Endodermal cell (in vitro differentiated cells): ENCODE measurements around the gene CDK3. TPM values are rescaled to one million over a fixed set of nuclear protein-coding genes. Genes with fewer than 3 reads are reported as not detected.

Source experiments
- DNase-seq: peaks from one replicate; pipeline ENCODE4 v3.0.0-alpha.2; 2017
- H3K27ac ChIP-seq: 2 replicates; pipeline ENCODE4 v1.5.1; 2013; ENCODE audit warnings: mild to moderate bottlenecking, low read depth, low read length, moderate library complexity
- H3K27me3 ChIP-seq: 2 replicates; pipeline ENCODE4 v1.6.1; 2013; ENCODE audit warnings: mild to moderate bottlenecking, low read length, moderate library complexity; ENCODE audit not compliant: insufficient read depth, control insufficient read depth, poor library complexity, severe bottlenecking
- H3K36me3 ChIP-seq: 2 replicates; pipeline ENCODE4 v1.7.0; 2013; ENCODE audit warnings: mild to moderate bottlenecking, low read length, moderate library complexity; ENCODE audit not compliant: control insufficient read depth, insufficient read depth
- H3K4me1 ChIP-seq: one replicate; pipeline ENCODE4 v1.7.0; 2013; ENCODE audit warnings: low read length; ENCODE audit not compliant: control insufficient read depth, insufficient read depth
- H3K4me3 ChIP-seq: 2 replicates; pipeline ENCODE4 v1.5.1; 2013; ENCODE audit warnings: mild to moderate bottlenecking, low read length, moderate library complexity
- H3K9ac ChIP-seq: 2 replicates; pipeline ENCODE4 v1.6.1; 2013; ENCODE audit warnings: mild to moderate bottlenecking, low read length, moderate library complexity; ENCODE audit not compliant: poor library complexity, severe bottlenecking; ENCODE audit errors: extremely low read depth
- H3K9me3 ChIP-seq: 2 replicates; pipeline ENCODE4 v1.6.1; 2013; ENCODE audit warnings: mild to moderate bottlenecking, low read length, moderate library complexity; ENCODE audit not compliant: control insufficient read depth
- H3K27ac Mint-ChIP-seq: 2 replicates; pipeline ENCODE4 v1.8.0; 2020; ENCODE audit warnings: mixed read lengths
- H3K27me3 Mint-ChIP-seq: 2 replicates; pipeline ENCODE4 v1.8.0; 2021; ENCODE audit warnings: mild to moderate bottlenecking, mixed read lengths; ENCODE audit not compliant: insufficient read depth
- H3K36me3 Mint-ChIP-seq: 2 replicates; pipeline ENCODE4 v1.8.0; 2020; ENCODE audit warnings: low read depth, mixed read lengths
- H3K4me1 Mint-ChIP-seq: 2 replicates; pipeline ENCODE4 v1.8.0; 2020; ENCODE audit warnings: mixed read lengths
- H3K4me3 Mint-ChIP-seq: 2 replicates; pipeline ENCODE4 v1.8.0; 2020; ENCODE audit warnings: mild to moderate bottlenecking, moderate library complexity, mixed read lengths
- H3K9me3 Mint-ChIP-seq: 2 replicates; pipeline ENCODE4 v1.8.0; 2020; ENCODE audit warnings: mild to moderate bottlenecking, mixed read lengths
- WGBS, 2 experiments: methylation state at CpG; one replicate each; pipeline versions ENCODE4 v1.1.5 to v1.1.7; 2013; ENCODE audit warnings: missing lambda C conversion rate in 2 of 2, mixed read lengths in 1 of 2; ENCODE audit not compliant: insufficient coverage in 1 of 2, insufficient read length in 1 of 2; 5-methylcytosine and 5-hydroxymethylcytosine counted together
- total RNA-seq, 2 donors: library from RNA; stranded (reverse); fragmentation: NEBNext Ultra II Directional in 1 of 2; extraction: Animal tissue kit (Norgen Biotek cat#: 25700) in 1 of 2; gene quantifications; 2 replicates in 1 of 2; 3 replicates in 1 of 2; pipeline ENCODE4 v1.2.1, GENCODE V29; 2021
- TF ChIP-seq, protein P1 (sequence below): fragments of 200-600 bp; sonication (generic); conservative IDR thresholded peaks from 2 replicates; pipeline ENCODE4 v1.5.0; 2021; ENCODE audit warnings: antibody characterized with exemption, mild to moderate bottlenecking

The CDK3 gene
- total RNA-seq, 2 donors from 2014 or later, result 7.3 to 11.7 TPM

- Histone ChIP-seq H3K9ac (no peak overlapping the region), H3K4me1 (no peaks in the 10 kb centered on the region), H3K27ac (no peak overlapping the region), H3K9me3 (no peaks in the 10 kb centered on the region), H3K27me3 (no peaks in the 10 kb centered on the region), H3K36me3 (no peaks in the 10 kb centered on the region), H3K4me3 (no peak overlapping the region)
- no peak for DNase-seq
- H3K4me3 Mint-ChIP-seq, result no peak overlapping the region
- no peak overlapping the region for H3K27ac Mint-ChIP-seq
- 93 to 96% methylated on average over 21 to 26 of the region's 26 CpGs for whole genome bisulfite sequencing, 2 experiments
- no peaks in the 10 kb centered on the region for H3K9me3 Mint-ChIP-seq
- H3K4me1 Mint-ChIP-seq, result peaks cover 5% of the 10 kb centered on the region
- peaks cover 8% of the 10 kb centered on the region for H3K27me3 Mint-ChIP-seq
- TF ChIP-seq, protein P1, sequence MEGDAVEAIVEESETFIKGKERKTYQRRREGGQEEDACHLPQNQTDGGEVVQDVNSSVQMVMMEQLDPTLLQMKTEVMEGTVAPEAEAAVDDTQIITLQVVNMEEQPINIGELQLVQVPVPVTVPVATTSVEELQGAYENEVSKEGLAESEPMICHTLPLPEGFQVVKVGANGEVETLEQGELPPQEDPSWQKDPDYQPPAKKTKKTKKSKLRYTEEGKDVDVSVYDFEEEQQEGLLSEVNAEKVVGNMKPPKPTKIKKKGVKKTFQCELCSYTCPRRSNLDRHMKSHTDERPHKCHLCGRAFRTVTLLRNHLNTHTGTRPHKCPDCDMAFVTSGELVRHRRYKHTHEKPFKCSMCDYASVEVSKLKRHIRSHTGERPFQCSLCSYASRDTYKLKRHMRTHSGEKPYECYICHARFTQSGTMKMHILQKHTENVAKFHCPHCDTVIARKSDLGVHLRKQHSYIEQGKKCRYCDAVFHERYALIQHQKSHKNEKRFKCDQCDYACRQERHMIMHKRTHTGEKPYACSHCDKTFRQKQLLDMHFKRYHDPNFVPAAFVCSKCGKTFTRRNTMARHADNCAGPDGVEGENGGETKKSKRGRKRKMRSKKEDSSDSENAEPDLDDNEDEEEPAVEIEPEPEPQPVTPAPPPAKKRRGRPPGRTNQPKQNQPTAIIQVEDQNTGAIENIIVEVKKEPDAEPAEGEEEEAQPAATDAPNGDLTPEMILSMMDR, result no peak
- H3K36me3 Mint-ChIP-seq, result no peaks in the 10 kb centered on the region
Observed at GRCh38 chr17:76014925-76015261, 14.2 kb downstream of the CDK3 start.

DNA sequence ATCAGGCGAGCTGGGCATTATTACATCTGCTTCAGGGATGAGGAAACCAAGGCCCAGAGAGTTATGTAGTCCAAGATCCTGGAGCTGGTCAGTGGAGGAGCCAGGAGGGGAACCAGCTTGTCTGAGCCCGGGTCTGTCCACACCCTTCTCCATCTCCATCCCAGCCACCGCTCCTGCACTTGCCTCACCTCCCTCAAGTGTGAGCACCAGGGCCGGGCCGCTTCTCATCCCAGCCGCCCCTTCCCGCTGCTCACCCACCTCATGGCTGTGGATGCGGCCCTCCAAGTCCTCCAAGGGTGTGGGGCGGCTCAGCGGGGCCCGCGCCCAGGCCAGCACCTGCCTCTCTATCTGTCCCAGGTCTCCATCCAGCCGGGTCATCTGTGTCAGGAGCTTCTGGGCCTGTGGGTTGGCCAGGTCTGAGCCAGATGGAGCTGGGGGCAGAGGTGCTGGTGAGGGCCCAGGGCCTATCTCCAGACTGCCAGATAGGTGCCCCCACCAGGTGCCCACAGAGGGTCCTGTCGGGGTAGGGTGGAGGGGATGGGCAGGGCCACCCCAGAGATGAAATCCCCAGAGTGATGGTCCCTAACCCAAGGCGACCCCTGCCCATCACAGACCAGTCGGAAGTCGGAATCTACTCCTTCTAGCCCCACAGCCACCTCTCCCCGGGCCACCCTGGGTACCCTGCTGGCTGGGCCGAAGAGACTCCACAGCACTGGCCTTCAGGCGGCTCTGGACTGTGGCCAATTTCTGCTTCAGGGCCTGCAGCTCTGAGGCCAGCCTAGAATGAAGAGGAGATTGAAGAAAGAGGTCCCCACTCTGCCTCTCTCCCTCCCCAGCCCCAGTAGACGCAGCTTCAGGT, 17.1 kb downstream of the CDK3 start:
- no peaks in the 10 kb centered on the region for H3K4me1 ChIP-seq

GRCh38 chr17:76018340-76018680, 17.7 kb downstream of the CDK3 start:
- 87 to 91% methylated on average over 5 to 11 of the region's 11 CpGs for WGBS, 2 experiments
- DNase-seq, result no peak
- Histone ChIP-seq H3K36me3 (no peaks in the 10 kb centered on the region), H3K4me3 (no peak overlapping the region), H3K27me3 (no peaks in the 10 kb centered on the region), H3K9ac (no peak overlapping the region), H3K4me1 (no peaks in the 10 kb centered on the region), H3K27ac (no peak overlapping the region), H3K9me3 (no peaks in the 10 kb centered on the region)
- H3K4me1 Mint-ChIP-seq, result peaks cover 5% of the 10 kb centered on the region
- TF ChIP-seq, protein P1, result no peak
- no peak overlapping the region for H3K27ac Mint-ChIP-seq
- H3K27me3 Mint-ChIP-seq, result peaks cover 13% of the 10 kb centered on the region
- H3K36me3 Mint-ChIP-seq, result no peaks in the 10 kb centered on the region
- H3K9me3 Mint-ChIP-seq, result no peaks in the 10 kb centered on the region
- H3K4me3 Mint-ChIP-seq, result no peak overlapping the region

More for the DNA sequence above, 17.1 kb downstream of the CDK3 start:
- DNase-seq, result no peak
- Histone ChIP-seq H3K27me3 (no peaks in the 10 kb centered on the region), H3K36me3 (no peaks in the 10 kb centered on the region), H3K27ac (no peak overlapping the region), H3K9me3 (no peaks in the 10 kb centered on the region), H3K9ac (no peak overlapping the region), H3K4me3 (no peak overlapping the region)
- WGBS, 2 experiments, result 92 to 98% methylated on average over 10 to 21 of the region's 21 CpGs
- Mint-ChIP-seq H3K36me3 (no peaks in the 10 kb centered on the region), H3K9me3 (no peaks in the 10 kb centered on the region), H3K4me1 (peaks cover 5% of the 10 kb centered on the region), H3K4me3 (no peak overlapping the region), H3K27ac (no peak overlapping the region), H3K27me3 (peaks cover 10% of the 10 kb centered on the region)
- TF ChIP-seq, protein P1, result no peak
